PFSK-1 (cell line): Measurements from ENCODE around the gene NXN.

Experiments used
- FOXP2 ChIP-seq: optimal IDR thresholded peaks from 2 replicates; pipeline ENCODE3; 2011; ENCODE audit warnings: borderline replicate concordance, control low read depth, inconsistent platforms; ENCODE audit not compliant: insufficient read depth; ENCODE audit errors: extremely low read length, extremely low read depth
- POLR2AphosphoS5 ChIP-seq: IDR thresholded peaks from 2 replicates; pipeline ENCODE4 v1.6.1; 2012; ENCODE audit warnings: low read depth, mild to moderate bottlenecking, control low read depth, low read length, moderate library complexity

- TF ChIP-seq POLR2AphosphoS5 (no peak), FOXP2 (no peak)
Observed at GRCh38 chr17:967122-967521, 12.5 kb downstream of the NXN start.
